ENCODE results near the gene TIMM22.
"Not testable (repeated sequence)": the region's sequence is repeated elsewhere in the genome, so short reads cannot be mapped to it uniquely, and the experiment has no call there.

- not testable (repeated sequence) for TF ChIP-seq CTCF (tag by site-specific recombination; IDR thresholded peaks at IDR 0.05); ZBTB11 (tag by site-specific recombination; conservative IDR thresholded peaks at IDR 0.05; ENCODE audit: low read depth)
Observed at GRCh38 chr17:974778-975177, 22.2 kb upstream of the TIMM22 start.

Data from HEK293 (cell line).